ENCODE results near the gene TMEM167A.

DNA sequence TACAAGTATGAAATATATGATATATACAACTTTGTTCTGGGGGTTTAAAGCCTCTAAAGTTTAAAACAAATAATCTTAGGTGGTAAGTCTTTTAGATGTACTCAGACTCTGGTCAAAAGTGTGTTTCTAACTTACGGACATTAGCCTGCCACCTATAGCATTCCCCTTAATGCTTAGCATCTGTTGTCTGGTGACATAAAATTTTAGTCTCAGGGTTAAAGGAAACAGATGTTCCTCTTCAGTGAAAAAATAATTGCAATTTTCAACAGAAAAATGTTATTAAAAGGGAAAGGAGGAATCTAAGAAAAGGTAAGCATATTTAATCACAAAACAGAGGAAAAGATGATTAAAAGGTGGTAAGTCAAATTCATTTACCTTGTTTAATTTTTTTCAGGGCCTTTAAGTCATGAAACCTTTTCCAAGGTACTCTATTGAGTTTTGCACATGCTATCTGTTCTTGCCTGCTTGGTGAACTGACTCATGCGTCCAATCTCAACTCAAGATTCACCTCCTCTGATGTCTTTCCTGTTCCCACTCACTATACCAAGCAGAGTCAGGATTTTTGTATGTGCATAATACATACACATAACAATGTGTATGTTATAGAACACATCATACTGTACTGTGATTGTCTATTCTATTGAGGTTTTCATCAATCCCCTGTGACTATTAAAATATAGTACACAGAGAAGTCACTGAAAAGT, 7.9 kb downstream of the TMEM167A start:
- TF ChIP-seq FOSL1 (IDR thresholded peaks at IDR 0.05; ENCODE audit: low read depth), result no peak
- TF ChIP-seq, protein P1, sequence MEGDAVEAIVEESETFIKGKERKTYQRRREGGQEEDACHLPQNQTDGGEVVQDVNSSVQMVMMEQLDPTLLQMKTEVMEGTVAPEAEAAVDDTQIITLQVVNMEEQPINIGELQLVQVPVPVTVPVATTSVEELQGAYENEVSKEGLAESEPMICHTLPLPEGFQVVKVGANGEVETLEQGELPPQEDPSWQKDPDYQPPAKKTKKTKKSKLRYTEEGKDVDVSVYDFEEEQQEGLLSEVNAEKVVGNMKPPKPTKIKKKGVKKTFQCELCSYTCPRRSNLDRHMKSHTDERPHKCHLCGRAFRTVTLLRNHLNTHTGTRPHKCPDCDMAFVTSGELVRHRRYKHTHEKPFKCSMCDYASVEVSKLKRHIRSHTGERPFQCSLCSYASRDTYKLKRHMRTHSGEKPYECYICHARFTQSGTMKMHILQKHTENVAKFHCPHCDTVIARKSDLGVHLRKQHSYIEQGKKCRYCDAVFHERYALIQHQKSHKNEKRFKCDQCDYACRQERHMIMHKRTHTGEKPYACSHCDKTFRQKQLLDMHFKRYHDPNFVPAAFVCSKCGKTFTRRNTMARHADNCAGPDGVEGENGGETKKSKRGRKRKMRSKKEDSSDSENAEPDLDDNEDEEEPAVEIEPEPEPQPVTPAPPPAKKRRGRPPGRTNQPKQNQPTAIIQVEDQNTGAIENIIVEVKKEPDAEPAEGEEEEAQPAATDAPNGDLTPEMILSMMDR (IDR thresholded peaks at IDR 0.05 in 2 of 3, conservative IDR thresholded peaks at IDR 0.05 in 1 of 3; ENCODE audit: borderline replicate concordance in 1 of 3, insufficient read depth in 1 of 3, low read depth in 2 of 3, low read length in 2 of 3), result no peak
- TF ChIP-seq RAD21 (IDR thresholded peaks at IDR 0.05; ENCODE audit: low read depth), result no peak
- no peak for TF ChIP-seq POLR2AphosphoS5 (IDR thresholded peaks at IDR 0.05; ENCODE audit: low read depth, low read length)
- no peak for TF ChIP-seq EZH2phosphoT487 (IDR thresholded peaks at IDR 0.05; ENCODE audit: borderline replicate concordance)
- no peak for TF ChIP-seq POLR2A (IDR thresholded peaks at IDR 0.05; ENCODE audit: borderline replicate concordance, extremely low read depth, insufficient read depth, insufficient read length)
- TF ChIP-seq ZFX (IDR thresholded peaks at IDR 0.05), result no peak
- no peak for TF ChIP-seq EZH2 (IDR thresholded peaks at IDR 0.05)
- no peak for TF ChIP-seq ELF1 (IDR thresholded peaks at IDR 0.05; ENCODE audit: borderline replicate concordance, low read depth)
- no peak for TF ChIP-seq REST (IDR thresholded peaks at IDR 0.05; ENCODE audit: low read depth)
